ENCODE data around the gene ZMYND10. TPM values are rescaled to one million over a fixed set of nuclear protein-coding genes. Genes with fewer than 3 reads are reported as not detected.

The ZMYND10 gene
- total RNA-seq, 2 experiments from 2014 or later = 1.0 to 1.3 TPM

GRCh38 chr3:50296721-50297383, 48.7 kb downstream of the ZMYND10 start:
- Mint-ChIP-seq H3K27ac (no peak overlapping the region), H3K36me3 (ENCODE audit: low read depth) (peaks cover 3% of the 10 kb centered on the region), H3K9me3 (ENCODE audit: low read depth) (no peaks in the 10 kb centered on the region), H3K4me3 (no peak overlapping the region), H3K4me1 (peaks cover 20% of the 10 kb centered on the region), H3K27me3 (no peaks in the 10 kb centered on the region)
- ChIA-PET POLR2A (interaction anchor here (0.7 to 0.8 kb wide), 2 partner anchors 41 to 272 kb away, joined by 3 read pairs; partner anchors contain the start of gene HEMK1), CTCF (interaction anchor here (0.7 to 0.9 kb wide), 3 partner anchors 19 to 390 kb away, joined by 3 read pairs; no protein-coding TSS in a partner anchor)
- ATAC-seq (no peak), DNase-seq (no peak)
- intact Hi-C loops (cut with DNase I, micrococcal nuclease) = loop anchor here (5.0 to 10.0 kb wide), 2 partner anchors 572 to 1645 kb away; partner anchors contain the start of genes GMPPB (in 1 of the 2), PARP3 (in 1 of the 2) and RRP9 (in 1 of the 2)

GRCh38 chr3:50295553-50296431, 49.7 kb downstream of the ZMYND10 start:
- Mint-ChIP-seq H3K27me3 (no peaks in the 10 kb centered on the region), H3K4me3 (no peak overlapping the region), H3K27ac (no peak overlapping the region), H3K4me1 (peaks cover 24% of the 10 kb centered on the region), H3K9me3 (ENCODE audit: low read depth) (no peaks in the 10 kb centered on the region), H3K36me3 (ENCODE audit: low read depth) (peaks cover 8% of the 10 kb centered on the region)
- intact Hi-C loops (cut with DNase I, micrococcal nuclease) = loop anchor here (5.0 to 10.0 kb wide), 2 partner anchors 571 to 1647 kb away; partner anchors contain the start of genes GMPPB (in 1 of the 2), PARP3 (in 1 of the 2) and RRP9 (in 1 of the 2)
- no peak for ATAC-seq
- no peak for DNase-seq
- ChIA-PET POLR2A (no interaction called here), CTCF (interaction anchor here (0.8 kb wide), 1 partner anchor 21 kb away, joined by 3 read pairs; no protein-coding TSS in a partner anchor)

- Mint-ChIP-seq H3K9me3 (ENCODE audit: low read depth) (no peaks in the 10 kb centered on the region), H3K4me3 (no peak overlapping the region), H3K27me3 (no peaks in the 10 kb centered on the region), H3K27ac (no peak overlapping the region), H3K36me3 (ENCODE audit: low read depth) (peaks cover 16% of the 10 kb centered on the region), H3K4me1 (peaks cover 22% of the 10 kb centered on the region)
- ChIA-PET POLR2A (no interaction called here), CTCF (interaction anchor here (1.0 to 1.4 kb wide), 2 partner anchors 29 to 59 kb away, joined by 3 read pairs; partner anchors contain the start of gene GNAI2)
- ATAC-seq (no peak), DNase-seq (no peak)
- intact Hi-C loops (cut with DNase I, micrococcal nuclease) = loop anchor here (5.0 to 10.0 kb wide), 3 partner anchors 570 to 1648 kb away; partner anchors contain the start of genes GMPPB (in 1 of the 2), PARP3 (in 1 of the 2), RHOA (in 1 of the 2) and RRP9 (in 1 of the 2)
Observed at GRCh38 chr3:50294492-50295403, 50.8 kb downstream of the ZMYND10 start.

- intact Hi-C loops (cut with DNase I, micrococcal nuclease) = loop anchor here (5.0 to 10.0 kb wide), 2 partner anchors 569 to 882 kb away; partner anchors contain the start of genes GMPPB (in 1 of the 2), RHOA (in 1 of the 2) and TCTA (in 1 of the 2)
- Mint-ChIP-seq H3K27ac (no peak overlapping the region), H3K36me3 (ENCODE audit: low read depth) (peaks cover 23% of the 10 kb centered on the region), H3K4me3 (no peak overlapping the region), H3K27me3 (no peaks in the 10 kb centered on the region), H3K9me3 (ENCODE audit: low read depth) (no peaks in the 10 kb centered on the region), H3K4me1 (peaks cover 21% of the 10 kb centered on the region)
- POLR2A ChIA-PET = no interaction called here
- DNase-seq = no peak
- CTCF ChIA-PET = interaction anchor here (0.5 to 1.4 kb wide), 3 partner anchors 30 to 1270 kb away, joined by 3 read pairs; partner anchors contain the start of gene GNAI2
- ATAC-seq = no peak
Observed at GRCh38 chr3:50294089-50294488, 51.4 kb downstream of the ZMYND10 start.

GRCh38 chr3:50293079-50293801, 52.3 kb downstream of the ZMYND10 start:
- ChIA-PET CTCF (interaction anchor here (0.5 to 1.8 kb wide), 7 partner anchors 31 to 1269 kb away, joined by 3 to 8 read pairs (median 3); partner anchors contain the start of gene GNAI2), POLR2A (interaction anchor here (0.6 kb wide), 1 partner anchor 10 kb away, joined by 3 read pairs; no protein-coding TSS in a partner anchor)
- H3K27me3 Mint-ChIP-seq = no peaks in the 10 kb centered on the region
- DNase-seq (no peak), ATAC-seq (no peak)
- intact Hi-C loops (cut with DNase I, micrococcal nuclease) = loop anchor here (2.0 to 10.0 kb wide), 4 partner anchors 318 to 881 kb away; partner anchors contain the start of genes CISH (in 1 of the 2), GMPPB (in 1 of the 2), RHOA (in 1 of the 2) and TCTA (in 1 of the 2)
- H3K27ac Mint-ChIP-seq = peak overlapping the region; percentile 99
- H3K4me3 Mint-ChIP-seq = peak overlapping the region; percentile 88
- H3K9me3 Mint-ChIP-seq (ENCODE audit: low read depth) = no peaks in the 10 kb centered on the region
- H3K36me3 Mint-ChIP-seq (ENCODE audit: low read depth) = peaks cover 31% of the 10 kb centered on the region
- peaks cover 20% of the 10 kb centered on the region for H3K4me1 Mint-ChIP-seq

- intact Hi-C loops (cut with DNase I, micrococcal nuclease) = loop anchor here (1.0 to 10.0 kb wide), 19 partner anchors 18 to 1093 kb away; partner anchors contain the start of genes CYB561D2 (in 2 of the 2), NPRL2 (in 2 of the 2), TMEM115 (in 2 of the 2) and CISH (in 1 of the 2)
- Mint-ChIP-seq H3K27me3 (no peaks in the 10 kb centered on the region), H3K36me3 (ENCODE audit: low read depth) (peaks cover 35% of the 10 kb centered on the region), H3K4me1 (peaks cover 16% of the 10 kb centered on the region), H3K27ac (peak within 1 kb of the TSS; percentile 99), H3K4me3 (peak within 1 kb of the TSS; percentile 88), H3K9me3 (ENCODE audit: low read depth) (no peaks in the 10 kb centered on the region)
- ATAC-seq (peak; percentile 99), DNase-seq (peak; percentile 98)
- POLR2A ChIA-PET = interaction anchor here (0.6 to 1.1 kb wide), 2 partner anchors 9 to 45 kb away, joined by 3 read pairs; no protein-coding TSS in a partner anchor
- CTCF ChIA-PET = interaction anchor here (0.5 to 1.8 kb wide), 13 partner anchors 9 to 513 kb away, joined by 3 to 8 read pairs (median 4); partner anchors contain the start of genes GNAI2, HYAL2 and TUSC2
Observed at GRCh38 chr3:50292159-50293078, 53.1 kb downstream of the ZMYND10 start, which contains the start of gene IFRD2. IFRD2 (minus strand) TSS chr3:50292429; CDS start chr3:50292274, 155 bp downstream.

Other genes with a start within 250 kb of the ZMYND10 start
- gene SEMA3F, start 190.4 kb downstream of the ZMYND10 start, total RNA-seq = under 1 TPM; 0.25 to 0.46 TPM
- gene GNAT1, start 154.1 kb downstream of the ZMYND10 start, total RNA-seq = under 1 TPM in 1 of 2 experiments, not detected in 1; 0.14 TPM
- gene SLC38A3, start 140.5 kb downstream of the ZMYND10 start, total RNA-seq = under 1 TPM in 1 of 2 experiments, not detected in 1; 0.12 TPM
- 100 to 1,000 TPM; 280 to 341 TPM for gene GNAI2, start 109.5 kb downstream of the ZMYND10 start, total RNA-seq
- 1 to 10 TPM; 1.6 to 2.1 TPM for gene SEMA3B, start 76.6 kb downstream of the ZMYND10 start, total RNA-seq
- gene LSMEM2, start 66.6 kb downstream of the ZMYND10 start, total RNA-seq = not detected
- gene IFRD2, start 53.3 kb downstream of the ZMYND10 start, total RNA-seq = 100 to 1,000 TPM; 100 to 125 TPM
- 1 to 10 TPM; 4.5 to 5.4 TPM for gene HYAL3, start 46.3 kb downstream of the ZMYND10 start, total RNA-seq
- gene NAA80, start 46.3 kb downstream of the ZMYND10 start, total RNA-seq = 10 to 100 TPM; 17.6 to 18.7 TPM
- gene HYAL1, start 42.2 kb downstream of the ZMYND10 start, total RNA-seq = under 1 TPM in 1 of 2 experiments, not detected in 1; 0.37 TPM
- 1 to 10 TPM; 4.7 to 5.1 TPM for gene HYAL2, start 23.0 kb downstream of the ZMYND10 start, total RNA-seq
- gene TUSC2, start 17.5 kb downstream of the ZMYND10 start, total RNA-seq = 10 to 100 TPM; 15.0 to 17.1 TPM
- 10 to 100 TPM; 30.8 to 50.7 TPM for gene RASSF1, start 4.9 kb downstream of the ZMYND10 start, total RNA-seq
- gene NPRL2, start 5.0 kb upstream of the ZMYND10 start, total RNA-seq = 10 to 100 TPM; 42.5 to 43.0 TPM
- 10 to 100 TPM; 10.3 to 14.3 TPM for gene CYB561D2, start 5.1 kb upstream of the ZMYND10 start, total RNA-seq
- 10 to 100 TPM; 13.1 to 16.1 TPM for gene TMEM115, start 13.8 kb upstream of the ZMYND10 start, total RNA-seq
- gene CACNA2D2, start 157.9 kb upstream of the ZMYND10 start, total RNA-seq = 1 to 10 TPM; 1.1 to 1.5 TPM
- gene C3orf18, start 222.0 kb upstream of the ZMYND10 start, total RNA-seq = 10 to 100 TPM; 31.7 to 31.9 TPM
- 10 to 100 TPM; 61.6 to 77.7 TPM for gene HEMK1, start 223.8 kb upstream of the ZMYND10 start, total RNA-seq